WTC11 (cell line): ENCODE data around the gene NR0B2. TPM values are rescaled to one million over a fixed set of nuclear protein-coding genes. Genes with fewer than 3 reads are reported as not detected.

Experiments used
- ATAC-seq: fragments of 200-7000 bp; cut with Tn5 transposase; 2 replicates; pipeline ENCODE4 v1.10.0; 2021; ENCODE audit warnings: mild to moderate bottlenecking, moderate library complexity
- CTCF ChIA-PET: fragments of 300-600 bp; sonication (Branson Sonifier 250); formaldehyde crosslinking; loops from one replicate; lab custom pipeline; 2021; ENCODE audit warnings: antibody characterized with exemption; lab: Charles Lee
- POLR2A ChIA-PET: fragments of 350-600 bp; sonication (Branson Sonifier 250); formaldehyde crosslinking; loops from one replicate; lab custom pipeline; 2021; ENCODE audit warnings: antibody characterized with exemption; lab: Charles Lee
- DNase-seq: peaks from one replicate; pipeline ENCODE4 v3.0.0; 2021; ENCODE audit warnings: low spot score
- H3K27ac Mint-ChIP-seq: 2 replicates; pipeline ENCODE4 v1.8.0; 2021; ENCODE audit warnings: mixed read lengths
- H3K27me3 Mint-ChIP-seq: 2 replicates; pipeline ENCODE4 v1.8.0; 2021; ENCODE audit warnings: low read depth, mild to moderate bottlenecking, moderate library complexity, mixed read lengths
- H3K36me3 Mint-ChIP-seq: 2 replicates; pipeline ENCODE4 v1.8.0; 2021; ENCODE audit warnings: mixed read lengths
- H3K4me1 Mint-ChIP-seq: 2 replicates; pipeline ENCODE4 v1.8.0; 2022; ENCODE audit warnings: mixed read lengths
- H3K4me3 Mint-ChIP-seq: 2 replicates; pipeline ENCODE4 v1.8.0; 2021; ENCODE audit warnings: mild to moderate bottlenecking, moderate library complexity, mixed read lengths
- H3K9me3 Mint-ChIP-seq: 2 replicates; pipeline ENCODE4 v1.8.0; 2021; ENCODE audit warnings: mixed read lengths
- AFF4 ChIP-seq: sonication (generic); formaldehyde crosslinking; IDR thresholded peaks from 2 replicates; pipeline ENCODE4 v1.8.1; 2023; ENCODE audit warnings: mild to moderate bottlenecking, missing genetic modification reagents, borderline replicate concordance
- ARID4B ChIP-seq: sonication (generic); formaldehyde crosslinking; IDR thresholded peaks from 2 replicates; pipeline ENCODE4 v1.8.0; 2023; ENCODE audit warnings: missing genetic modification reagents, mild to moderate bottlenecking, borderline replicate concordance
- ATF1 ChIP-seq: sonication (generic); formaldehyde crosslinking; IDR thresholded peaks from 2 replicates; pipeline ENCODE4 v1.8.1; 2023; ENCODE audit warnings: mild to moderate bottlenecking, moderate library complexity, missing genetic modification reagents
- ATF2 ChIP-seq: sonication (generic); formaldehyde crosslinking; IDR thresholded peaks from 2 replicates; pipeline ENCODE4 v1.8.1; 2022; ENCODE audit warnings: low read depth, missing genetic modification reagents, borderline replicate concordance
- ATF3 ChIP-seq: sonication (generic); formaldehyde crosslinking; conservative IDR thresholded peaks from 2 replicates; pipeline ENCODE4 v1.8.1; 2022; ENCODE audit warnings: mild to moderate bottlenecking, missing genetic modification reagents
- CREB1 ChIP-seq: sonication (generic); formaldehyde crosslinking; IDR thresholded peaks from 2 replicates; pipeline ENCODE4 v1.8.0; 2023; ENCODE audit warnings: mild to moderate bottlenecking, missing genetic modification reagents
- CREM ChIP-seq: sonication (generic); formaldehyde crosslinking; IDR thresholded peaks from 2 replicates; pipeline ENCODE4 v1.8.1; 2022; ENCODE audit warnings: mild to moderate bottlenecking, missing genetic modification reagents, moderate library complexity
- ETV6 ChIP-seq: sonication (generic); formaldehyde crosslinking; IDR thresholded peaks from 2 replicates; pipeline ENCODE4 v1.8.1; 2022; ENCODE audit warnings: mild to moderate bottlenecking, missing genetic modification reagents
- FOXP4 ChIP-seq: sonication (generic); formaldehyde crosslinking; IDR thresholded peaks from 2 replicates; pipeline ENCODE4 v1.8.0; 2022; ENCODE audit warnings: mild to moderate bottlenecking, missing genetic modification reagents
- NR1H2 ChIP-seq: sonication (generic); formaldehyde crosslinking; IDR thresholded peaks from 2 replicates; pipeline ENCODE4 v1.9.0; 2021; ENCODE audit warnings: mild to moderate bottlenecking, moderate library complexity, missing genetic modification reagents
- NR2C2 ChIP-seq: sonication (generic); formaldehyde crosslinking; IDR thresholded peaks from 2 replicates; pipeline ENCODE4 v1.8.0; 2022; ENCODE audit warnings: mild to moderate bottlenecking, missing genetic modification reagents
- SP1 ChIP-seq: sonication (generic); formaldehyde crosslinking; conservative IDR thresholded peaks from 2 replicates; pipeline ENCODE4 v1.8.1; 2022; ENCODE audit warnings: missing genetic modification reagents
- ZMAT4 ChIP-seq: fragments of 250-450 bp; sonication (Bioruptor Pico); IDR thresholded peaks from 2 replicates; pipeline ENCODE4 v1.9.0; 2021; ENCODE audit warnings: mild to moderate bottlenecking
- ZNF138 ChIP-seq: sonication (generic); formaldehyde crosslinking; conservative IDR thresholded peaks from 2 replicates; pipeline ENCODE4 v1.8.1; 2022; ENCODE audit warnings: mild to moderate bottlenecking, moderate library complexity, missing genetic modification reagents
- ZNF219 ChIP-seq: sonication (generic); formaldehyde crosslinking; IDR thresholded peaks from 2 replicates; pipeline ENCODE4 v1.8.0; 2023; ENCODE audit warnings: missing genetic modification reagents, mild to moderate bottlenecking, borderline replicate concordance
- ZNF281 ChIP-seq: sonication (generic); formaldehyde crosslinking; IDR thresholded peaks from 2 replicates; pipeline ENCODE4 v1.8.0; 2023; ENCODE audit warnings: mild to moderate bottlenecking, missing genetic modification reagents
- ZNF317 ChIP-seq: sonication (generic); formaldehyde crosslinking; IDR thresholded peaks from 2 replicates; pipeline ENCODE4 v1.8.1; 2023; ENCODE audit warnings: low read depth, mild to moderate bottlenecking, moderate library complexity, missing genetic modification reagents, borderline replicate concordance
- ZNF416 ChIP-seq: fragments of 250-450 bp; sonication (Bioruptor Pico); IDR thresholded peaks from 2 replicates; pipeline ENCODE4 v1.9.0; 2021; ENCODE audit warnings: mild to moderate bottlenecking, inconsistent platforms
- total RNA-seq: library from RNA; stranded (reverse); gene quantifications from 3 replicates; pipeline ENCODE4 v1.2.3, GENCODE V29; 2021

The NR0B2 gene
- total RNA-seq, 1 experiment from 2014 or later = not detected

GRCh38 chr1:26922431-26922729, 8.6 kb upstream of the NR0B2 start (continued):
- TF ChIP-seq ARID4B = no peak
- TF ChIP-seq, all 79 proteins: peak for 0

- ATAC-seq (peak; percentile 98), DNase-seq (peak; percentile 97)
- Mint-ChIP-seq H3K36me3 (peaks cover 30% of the 10 kb centered on the region), H3K27me3 (peaks cover 2% of the 10 kb centered on the region; the same call in 1 of the 2 replicates), H3K4me3 (peak within 1 kb of the TSS; percentile 90), H3K4me1 (peaks cover 21% of the 10 kb centered on the region), H3K27ac (peak within 1 kb of the TSS; percentile 89), H3K9me3 (no peaks in the 10 kb centered on the region)
- ChIA-PET CTCF (interaction anchor here (0.6 to 1.5 kb wide), 2 partner anchors 9 to 112 kb away, joined by 3 read pairs; no protein-coding TSS in a partner anchor), POLR2A (interaction anchor here (0.6 to 1.1 kb wide), 4 partner anchors 21 to 276 kb away, joined by 3 to 13 read pairs (median 4); partner anchors contain the start of gene SLC9A1)
- peak; percentile 68 for TF ChIP-seq SP1
- TF ChIP-seq ATF3 = 0 out of 2 replicates have a peak, but pooled peaks have one; percentile 32
- TF ChIP-seq ZNF138 (CRISPR knock-in tag) = no peak
- TF ChIP-seq FOXP4 = peak; percentile 97
- TF ChIP-seq ZNF281 (CRISPR knock-in tag) = no peak
- TF ChIP-seq ZMAT4 (CRISPR knock-in tag) = no peak
- TF ChIP-seq CREB1 = no peak; the same call in 1 of the 2 replicates
- no peak for TF ChIP-seq NR2C2
- TF ChIP-seq CREM (CRISPR knock-in tag) = peak; percentile 73; the same call in 1 of the 2 replicates
- TF ChIP-seq ATF2 (CRISPR knock-in tag) = peak; percentile 68; the same call in 1 of the 2 replicates
- 0 out of 2 replicates have a peak, but pooled peaks have one; percentile 33 for TF ChIP-seq ATF1
- TF ChIP-seq ZNF219 (CRISPR knock-in tag) = 0 out of 2 replicates have a peak, but pooled peaks have one; percentile 83
- peak; percentile 93; the same call in 1 of the 2 replicates for TF ChIP-seq ETV6 (CRISPR knock-in tag)
- no peak; the same call in 1 of the 2 replicates for TF ChIP-seq ZNF317
- TF ChIP-seq NR1H2 (CRISPR knock-in tag) = no peak
- TF ChIP-seq AFF4 (CRISPR knock-in tag) = no peak
- TF ChIP-seq ZNF416 (CRISPR knock-in tag) = peak; percentile 50; the same call in 1 of the 2 replicates
Observed at GRCh38 chr1:26921540-26922430, 8.0 kb upstream of the NR0B2 start, which contains the start of gene NUDC. TSS of gene NUDC (plus strand) at chr1:26921743. CDS start at chr1:26921849, 106 bp downstream.
